GM18517 (cell line): ENCODE results near the gene CGGBP1.

ENCODE experiments used
- ATAC-seq: cut with Tn5 transposase; IDR thresholded peaks from one replicate; pipeline ENCODE4 v1.9.1; 2021; ENCODE audit warnings: mild to moderate bottlenecking, moderate library complexity; ENCODE audit not compliant: unreplicated experiment

The CGGBP1 gene

GRCh38 chr3:88058581-88059379 lies at the start of gene CGGBP1, which contains the start of gene ZNF654:
CGGBP1 (minus strand) TSS chr3:88059005; CDS start chr3:88055976, 3,029 bp downstream.
ZNF654 (plus strand) TSS chr3:88059255; CDS start chr3:88059320, 65 bp downstream.
- peak; percentile 94 for ATAC-seq

- ATAC-seq = no peak
Observed at GRCh38 chr3:88105325-88105724, 46.5 kb upstream of the CGGBP1 start.

GRCh38 chr3:88101142-88101541 lies 42.3 kb upstream of the CGGBP1 start:
- ATAC-seq = peak; percentile 83

- ATAC-seq = no peak
Observed at GRCh38 chr3:88093266-88093665, 34.5 kb upstream of the CGGBP1 start.

- ATAC-seq = no peak
Observed at GRCh38 chr3:88092270-88092669, 33.5 kb upstream of the CGGBP1 start.

- ATAC-seq = no peak
Observed at GRCh38 chr3:88090681-88091080, 31.9 kb upstream of the CGGBP1 start.

- no peak for ATAC-seq
Observed at GRCh38 chr3:88084097-88084501, 25.3 kb upstream of the CGGBP1 start.

GRCh38 chr3:88082854-88083253 lies 24.0 kb upstream of the CGGBP1 start:
- no peak for ATAC-seq

- no peak for ATAC-seq
Observed at GRCh38 chr3:88078932-88079331, 20.1 kb upstream of the CGGBP1 start.

GRCh38 chr3:88076712-88077111 lies 17.9 kb upstream of the CGGBP1 start:
- ATAC-seq = no peak

- no peak for ATAC-seq
Observed at GRCh38 chr3:88075497-88075896, 16.7 kb upstream of the CGGBP1 start.

GRCh38 chr3:88075072-88075471 lies 16.3 kb upstream of the CGGBP1 start:
- ATAC-seq = no peak

- no peak for ATAC-seq
Observed at GRCh38 chr3:88061746-88062145, 2.9 kb upstream of the CGGBP1 start.

- ATAC-seq = peak; percentile 17
Observed at GRCh38 chr3:88059380-88060170, 770 bp upstream of the CGGBP1 start.

- ATAC-seq = peak; percentile 21
Observed at GRCh38 chr3:88058306-88058580, 562 bp downstream of the CGGBP1 start.

- no peak for ATAC-seq
Observed at GRCh38 chr3:88057630-88058305, 1.0 kb downstream of the CGGBP1 start.

- ATAC-seq = no peak
Observed at GRCh38 chr3:88046766-88047165, 12.0 kb downstream of the CGGBP1 start.

GRCh38 chr3:88044411-88044810 lies 14.4 kb downstream of the CGGBP1 start:
- no peak for ATAC-seq

- no peak for ATAC-seq
Observed at GRCh38 chr3:88041005-88041404, 17.8 kb downstream of the CGGBP1 start.

GRCh38 chr3:88040529-88040928 lies 18.3 kb downstream of the CGGBP1 start:
- ATAC-seq = no peak

- ATAC-seq = no peak
Observed at GRCh38 chr3:88038566-88038965, 20.2 kb downstream of the CGGBP1 start.

- no peak for ATAC-seq
Observed at GRCh38 chr3:88036221-88036620, 22.6 kb downstream of the CGGBP1 start.
